ENCODE results near the gene MDFI. TPM values are rescaled to one million over a fixed set of nuclear protein-coding genes. Genes with fewer than 3 reads are reported as not detected.

MDFI gene
- total and polyA plus RNA-seq, 4 donors: 0.24 to 2.8 (median 0.50) TPM; not detected in 1

DNA sequence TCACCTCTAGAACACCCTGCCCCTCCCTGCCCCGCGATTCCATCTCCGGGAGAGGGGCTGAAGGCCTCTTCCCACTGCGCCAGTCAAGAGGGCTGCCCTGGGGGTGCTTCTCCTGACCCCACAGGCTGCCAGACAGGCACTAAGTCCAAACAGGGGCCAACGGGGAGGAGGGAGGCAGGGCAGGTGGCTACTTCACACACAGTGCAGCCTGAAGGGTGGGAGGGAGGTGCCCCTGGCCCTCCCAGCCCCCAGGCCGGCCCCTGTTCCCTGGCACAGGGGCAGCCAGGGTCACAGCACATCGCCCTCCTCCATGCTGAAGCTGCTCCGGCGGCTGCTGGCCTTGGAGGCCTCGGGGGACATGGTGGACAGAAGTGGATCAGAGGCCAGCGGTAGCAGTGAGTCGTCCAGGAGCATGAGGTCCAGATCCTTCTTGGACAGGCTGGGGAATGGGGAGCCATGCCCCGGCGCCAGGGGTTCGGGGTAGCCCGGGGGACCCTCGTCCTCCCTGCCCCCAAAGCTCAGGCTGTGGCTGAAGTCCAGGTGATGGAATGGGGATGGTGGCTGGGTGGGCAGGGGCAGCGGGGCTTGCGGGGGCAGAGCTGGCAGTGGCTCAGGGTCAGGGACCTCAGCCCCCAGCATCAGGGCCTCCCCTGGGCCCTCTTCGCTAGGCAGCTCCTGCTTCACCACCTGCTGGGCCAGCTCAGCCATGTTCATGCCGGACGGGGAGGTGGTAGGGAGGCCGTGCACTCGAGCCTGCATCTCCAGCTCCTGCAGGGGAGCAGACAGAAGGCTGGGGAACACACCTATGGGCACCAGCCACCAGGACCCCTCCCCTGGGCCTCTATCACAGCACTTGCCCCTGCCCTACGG is 46.3 kb downstream of the MDFI start (continued):
- TF ChIP-seq, protein P1, sequence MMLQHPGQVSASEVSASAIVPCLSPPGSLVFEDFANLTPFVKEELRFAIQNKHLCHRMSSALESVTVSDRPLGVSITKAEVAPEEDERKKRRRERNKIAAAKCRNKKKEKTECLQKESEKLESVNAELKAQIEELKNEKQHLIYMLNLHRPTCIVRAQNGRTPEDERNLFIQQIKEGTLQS (IDR thresholded peaks at IDR 0.05): no peak
- no peak for TF ChIP-seq SP1 (IDR thresholded peaks at IDR 0.05)
- no peak for TF ChIP-seq EGR1 (IDR thresholded peaks at IDR 0.05; ENCODE audit: low read depth in 2 of 2)

GRCh38 chr6:41685641-41686380 is 47.5 kb downstream of the MDFI start:
- DNase-seq (ENCODE audit: low spot score): no peak
- TF ChIP-seq GABPA (IDR thresholded peaks at IDR 0.05 in 1 of 2, conservative IDR thresholded peaks at IDR 0.05 in 1 of 2) (no peak), TAF1 (conservative IDR thresholded peaks at IDR 0.05) (no peak), MAX (IDR thresholded peaks at IDR 0.05) (no peak)
- WGBS: 93% methylated on average over 7 of the region's 7 CpGs

DNA sequence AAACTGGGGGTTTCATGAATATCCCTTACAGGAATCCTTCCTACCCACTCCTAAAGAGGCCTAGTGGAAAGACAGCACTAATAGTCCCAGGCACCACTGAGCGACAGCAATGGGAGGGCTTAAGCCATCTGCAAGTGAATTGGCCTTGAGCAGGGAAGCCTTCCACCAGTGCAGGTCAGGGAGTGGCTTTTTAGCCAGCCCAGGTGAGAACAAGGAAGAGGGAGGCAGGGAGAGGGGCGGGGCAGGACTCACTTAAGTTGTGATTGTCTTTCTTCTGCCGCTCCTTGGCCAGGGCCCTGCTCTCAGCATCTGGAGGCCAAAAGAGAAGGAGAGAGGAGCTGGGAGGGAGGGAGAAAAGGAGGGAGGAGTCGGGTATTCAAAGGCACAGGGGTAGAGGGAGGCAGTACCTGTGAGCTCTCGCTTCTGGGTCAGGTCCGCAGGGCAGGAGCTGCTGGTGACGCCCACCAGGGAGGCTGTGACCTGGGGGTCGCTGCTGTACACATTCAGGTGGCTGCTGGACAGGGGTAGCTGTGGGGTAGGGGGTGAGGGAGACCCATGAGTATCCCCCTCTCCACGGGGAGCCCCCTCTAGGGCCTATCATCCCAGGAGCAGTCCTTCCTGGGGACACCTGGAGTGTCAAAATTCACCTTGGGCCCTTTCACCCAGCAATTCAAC is 49.4 kb downstream of the MDFI start:
- Histone ChIP-seq H3K9me3 (ENCODE audit: control insufficient read depth in 4 of 4, low read length in 3 of 4) (no peaks in the 10 kb centered on the region), H3K27ac (ENCODE audit: low read depth in 1 of 2, low read length in 2 of 2) (no peak overlapping the region), H3K9ac (ENCODE audit: low read depth in 1 of 2, low read length in 2 of 2) (no peak overlapping the region), H3K4me1 (ENCODE audit: control insufficient read depth in 4 of 4, insufficient read depth in 4 of 4, low read length in 3 of 4) (peaks cover 1 to 10% (median 6%) of the 10 kb centered on the region in 4 donors), H3K36me3 (ENCODE audit: control insufficient read depth in 4 of 4, insufficient read depth in 3 of 4, low read depth in 1 of 4, low read length in 3 of 4) (peaks cover 1 to 31% (median 3%) of the 10 kb centered on the region in 4 donors), H3K27me3 (ENCODE audit: control insufficient read depth in 4 of 4, insufficient read depth in 4 of 4, low read length in 3 of 4) (no peaks in the 10 kb centered on the region), H3K4me3 (ENCODE audit: low read depth in 1 of 3, low read length in 3 of 3) (no peak overlapping the region)
- TF ChIP-seq, protein P1 (IDR thresholded peaks at IDR 0.05): no peak
- TF ChIP-seq SP1 (IDR thresholded peaks at IDR 0.05) (no peak), EGR1 (IDR thresholded peaks at IDR 0.05; ENCODE audit: low read depth in 2 of 2) (no peak), FOXA2 (IDR thresholded peaks at IDR 0.05) (no peak), MAX (IDR thresholded peaks at IDR 0.05) (no peak), RXRA (IDR thresholded peaks at IDR 0.05) (no peak), RAD21 (IDR thresholded peaks at IDR 0.05) (no peak), GABPA (IDR thresholded peaks at IDR 0.05 in 1 of 2, conservative IDR thresholded peaks at IDR 0.05 in 1 of 2) (no peak), HNF4A (conservative IDR thresholded peaks at IDR 0.05) (no peak), JUND (IDR thresholded peaks at IDR 0.05) (no peak), NR2F2 (IDR thresholded peaks at IDR 0.05) (no peak), HNF4G (IDR thresholded peaks at IDR 0.05) (no peak), FOXA1 (IDR thresholded peaks at IDR 0.05) (no peak), TAF1 (conservative IDR thresholded peaks at IDR 0.05) (no peak)
- TF ChIP-seq, protein P2, sequence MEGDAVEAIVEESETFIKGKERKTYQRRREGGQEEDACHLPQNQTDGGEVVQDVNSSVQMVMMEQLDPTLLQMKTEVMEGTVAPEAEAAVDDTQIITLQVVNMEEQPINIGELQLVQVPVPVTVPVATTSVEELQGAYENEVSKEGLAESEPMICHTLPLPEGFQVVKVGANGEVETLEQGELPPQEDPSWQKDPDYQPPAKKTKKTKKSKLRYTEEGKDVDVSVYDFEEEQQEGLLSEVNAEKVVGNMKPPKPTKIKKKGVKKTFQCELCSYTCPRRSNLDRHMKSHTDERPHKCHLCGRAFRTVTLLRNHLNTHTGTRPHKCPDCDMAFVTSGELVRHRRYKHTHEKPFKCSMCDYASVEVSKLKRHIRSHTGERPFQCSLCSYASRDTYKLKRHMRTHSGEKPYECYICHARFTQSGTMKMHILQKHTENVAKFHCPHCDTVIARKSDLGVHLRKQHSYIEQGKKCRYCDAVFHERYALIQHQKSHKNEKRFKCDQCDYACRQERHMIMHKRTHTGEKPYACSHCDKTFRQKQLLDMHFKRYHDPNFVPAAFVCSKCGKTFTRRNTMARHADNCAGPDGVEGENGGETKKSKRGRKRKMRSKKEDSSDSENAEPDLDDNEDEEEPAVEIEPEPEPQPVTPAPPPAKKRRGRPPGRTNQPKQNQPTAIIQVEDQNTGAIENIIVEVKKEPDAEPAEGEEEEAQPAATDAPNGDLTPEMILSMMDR (IDR thresholded peaks at IDR 0.05; ENCODE audit: low read depth, low read length, missing input control): no peak
- TF ChIP-seq, protein P3, sequence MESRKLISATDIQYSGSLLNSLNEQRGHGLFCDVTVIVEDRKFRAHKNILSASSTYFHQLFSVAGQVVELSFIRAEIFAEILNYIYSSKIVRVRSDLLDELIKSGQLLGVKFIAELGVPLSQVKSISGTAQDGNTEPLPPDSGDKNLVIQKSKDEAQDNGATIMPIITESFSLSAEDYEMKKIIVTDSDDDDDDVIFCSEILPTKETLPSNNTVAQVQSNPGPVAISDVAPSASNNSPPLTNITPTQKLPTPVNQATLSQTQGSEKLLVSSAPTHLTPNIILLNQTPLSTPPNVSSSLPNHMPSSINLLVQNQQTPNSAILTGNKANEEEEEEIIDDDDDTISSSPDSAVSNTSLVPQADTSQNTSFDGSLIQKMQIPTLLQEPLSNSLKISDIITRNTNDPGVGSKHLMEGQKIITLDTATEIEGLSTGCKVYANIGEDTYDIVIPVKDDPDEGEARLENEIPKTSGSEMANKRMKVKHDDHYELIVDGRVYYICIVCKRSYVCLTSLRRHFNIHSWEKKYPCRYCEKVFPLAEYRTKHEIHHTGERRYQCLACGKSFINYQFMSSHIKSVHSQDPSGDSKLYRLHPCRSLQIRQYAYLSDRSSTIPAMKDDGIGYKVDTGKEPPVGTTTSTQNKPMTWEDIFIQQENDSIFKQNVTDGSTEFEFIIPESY (IDR thresholded peaks at IDR 0.05): no peak
- WGBS: 83% methylated on average over 9 of the region's 9 CpGs
- DNase-seq (ENCODE audit: low spot score): no peak

More at GRCh38 chr6:41685641-41686380, 47.5 kb downstream of the MDFI start:
- H3K9me3 ChIP-seq (ENCODE audit: control insufficient read depth in 4 of 4, low read length in 3 of 4): no peaks in the 10 kb centered on the region
- peaks cover 1 to 17% (median 8%) of the 10 kb centered on the region in 4 donors for H3K4me1 ChIP-seq (ENCODE audit: control insufficient read depth in 4 of 4, insufficient read depth in 4 of 4, low read length in 3 of 4)
- H3K9ac ChIP-seq (ENCODE audit: low read depth in 1 of 2, low read length in 2 of 2): no peak overlapping the region
- H3K27ac ChIP-seq (ENCODE audit: low read depth in 1 of 2, low read length in 2 of 2): no peak overlapping the region
- H3K27me3 ChIP-seq (ENCODE audit: control insufficient read depth in 4 of 4, insufficient read depth in 4 of 4, low read length in 3 of 4): no peaks in the 10 kb centered on the region
- no peak overlapping the region for H3K4me3 ChIP-seq (ENCODE audit: low read depth in 1 of 3, low read length in 3 of 3)
- H3K36me3 ChIP-seq (ENCODE audit: control insufficient read depth in 4 of 4, insufficient read depth in 3 of 4, low read depth in 1 of 4, low read length in 3 of 4): peaks cover 1 to 28% (median 3%) of the 10 kb centered on the region in 4 donors

Measured in liver (tissue), 9 donors.